PFSK-1 (cell line): ENCODE measurements around the gene RIN3.

Experiments
- FOXP2 ChIP-seq: optimal IDR thresholded peaks from 2 replicates; pipeline ENCODE3; 2011; ENCODE audit warnings: borderline replicate concordance, control low read depth, inconsistent platforms; ENCODE audit not compliant: insufficient read depth; ENCODE audit errors: extremely low read length, extremely low read depth
- POLR2AphosphoS5 ChIP-seq: IDR thresholded peaks from 2 replicates; pipeline ENCODE4 v1.6.1; 2012; ENCODE audit warnings: low read depth, mild to moderate bottlenecking, control low read depth, low read length, moderate library complexity
- REST ChIP-seq, 2 experiments: IDR thresholded peaks; 2 replicates each; pipeline versions ENCODE4 v1.6.1 to v1.8.0; 2011 to 2012; ENCODE audit warnings: low read depth in 2 of 2, low read length in 2 of 2, control low read depth in 1 of 2, inconsistent platforms in 1 of 2, mild to moderate bottlenecking in 1 of 2, moderate library complexity in 1 of 2; ENCODE audit not compliant: insufficient read depth in 1 of 2
- SIN3A ChIP-seq: IDR thresholded peaks from 2 replicates; pipeline ENCODE4 v1.6.1; 2012; ENCODE audit warnings: mild to moderate bottlenecking, low read length, moderate library complexity, borderline replicate concordance; ENCODE audit not compliant: insufficient read depth
- TAF1 ChIP-seq: IDR thresholded peaks from 2 replicates; pipeline ENCODE4 v1.6.1; 2012; ENCODE audit warnings: low read length, control low read depth, borderline replicate concordance; ENCODE audit not compliant: insufficient read depth

Gene RIN3

GRCh38 chr14:92624764-92625163 is 111.2 kb downstream of the RIN3 start:
- TF ChIP-seq TAF1 (no peak), REST (IDR thresholded peaks at IDR 0.05; ENCODE audit: insufficient read depth in 1 of 2, low read depth in 2 of 2, low read length in 2 of 2) (no peak), FOXP2 (no peak), SIN3A (no peak)

- no peak for TF ChIP-seq SIN3A
- TF ChIP-seq FOXP2 = no peak
- no peak for TF ChIP-seq REST (IDR thresholded peaks at IDR 0.05; ENCODE audit: insufficient read depth in 1 of 2, low read depth in 2 of 2, low read length in 2 of 2)
- no peak for TF ChIP-seq TAF1
- no peak for TF ChIP-seq POLR2AphosphoS5
Observed at GRCh38 chr14:92625213-92625612, 111.6 kb downstream of the RIN3 start.

GRCh38 chr14:92626041-92626440 is 112.5 kb downstream of the RIN3 start:
- no peak for TF ChIP-seq REST (IDR thresholded peaks at IDR 0.05; ENCODE audit: insufficient read depth in 1 of 2, low read depth in 2 of 2, low read length in 2 of 2)
- no peak for TF ChIP-seq FOXP2
- no peak for TF ChIP-seq POLR2AphosphoS5
- no peak for TF ChIP-seq TAF1

- no peak for TF ChIP-seq SIN3A
- no peak for TF ChIP-seq TAF1
- TF ChIP-seq POLR2AphosphoS5 = no peak
- TF ChIP-seq FOXP2 = no peak
- no peak for TF ChIP-seq REST (IDR thresholded peaks at IDR 0.05; ENCODE audit: insufficient read depth in 1 of 2, low read depth in 2 of 2, low read length in 2 of 2)
Observed at GRCh38 chr14:92627707-92628215, 114.2 kb downstream of the RIN3 start.

GRCh38 chr14:92628636-92629035 is 115.1 kb downstream of the RIN3 start:
- no peak for TF ChIP-seq TAF1
- no peak for TF ChIP-seq POLR2AphosphoS5
- no peak for TF ChIP-seq FOXP2
- no peak for TF ChIP-seq REST (IDR thresholded peaks at IDR 0.05; ENCODE audit: insufficient read depth in 1 of 2, low read depth in 2 of 2, low read length in 2 of 2)
- no peak for TF ChIP-seq SIN3A
